Colonic mucosa (tissue), 4 donors: ENCODE data around the gene NUP62. TPM values are rescaled to one million over a fixed set of nuclear protein-coding genes. Genes with fewer than 3 reads are reported as not detected.

Experiments
- DNase-seq: peaks from one replicate; pipeline ENCODE4 v3.0.0-alpha.2; 2020
- H3K27ac ChIP-seq: fragments of 200-600 bp; one replicate; pipeline ENCODE4 v1.8.0; 2021
- H3K27me3 ChIP-seq: fragments of 200-600 bp; one replicate; pipeline ENCODE4 v1.8.0; 2021
- H3K36me3 ChIP-seq: fragments of 200-600 bp; one replicate; pipeline ENCODE4 v1.8.0; 2021
- H3K4me1 ChIP-seq: fragments of 200-600 bp; one replicate; pipeline ENCODE4 v1.8.0; 2021; ENCODE audit warnings: mild to moderate bottlenecking
- H3K4me3 ChIP-seq: fragments of 200-600 bp; one replicate; pipeline ENCODE4 v1.8.0; 2021
- H3K9ac ChIP-seq, 2 donors: one replicate each; pipeline ENCODE4 v1.7.0; 2013; ENCODE audit warnings: control low read depth in 2 of 2, low read depth in 2 of 2, low read length in 2 of 2
- H3K9me3 ChIP-seq: fragments of 200-600 bp; one replicate; pipeline ENCODE4 v1.8.0; 2021
- CTCF ChIP-seq: fragments of 200-600 bp; IDR thresholded peaks from one replicate; pipeline ENCODE4 v1.8.0; 2022; ENCODE audit warnings: antibody characterized with exemption, mild to moderate bottlenecking
- intact Hi-C: fragments of 100-400 bp; cut with DNase I; formaldehyde crosslinking; loops from one replicate; pipeline ENCODE4 v1.14.1; 2022
- total RNA-seq, 2 donors: library from RNA; stranded (reverse); fragmentation: NEBNext Ultra II Directional in 1 of 2; extraction: Animal tissue kit (Norgen Biotek cat#: 25700) in 1 of 2; gene quantifications; one replicate each; pipeline ENCODE4 v1.2.1, GENCODE V29; 2021
- donor health status: healthy.
- donor health status: DM: no; HTN: no; CAD: no.
- donor health status: DM: no; HTN: no; CAD: no.

NUP62 gene
- total RNA-seq, 2 donors from 2014 or later = 34.8 to 59.8 TPM

DNA sequence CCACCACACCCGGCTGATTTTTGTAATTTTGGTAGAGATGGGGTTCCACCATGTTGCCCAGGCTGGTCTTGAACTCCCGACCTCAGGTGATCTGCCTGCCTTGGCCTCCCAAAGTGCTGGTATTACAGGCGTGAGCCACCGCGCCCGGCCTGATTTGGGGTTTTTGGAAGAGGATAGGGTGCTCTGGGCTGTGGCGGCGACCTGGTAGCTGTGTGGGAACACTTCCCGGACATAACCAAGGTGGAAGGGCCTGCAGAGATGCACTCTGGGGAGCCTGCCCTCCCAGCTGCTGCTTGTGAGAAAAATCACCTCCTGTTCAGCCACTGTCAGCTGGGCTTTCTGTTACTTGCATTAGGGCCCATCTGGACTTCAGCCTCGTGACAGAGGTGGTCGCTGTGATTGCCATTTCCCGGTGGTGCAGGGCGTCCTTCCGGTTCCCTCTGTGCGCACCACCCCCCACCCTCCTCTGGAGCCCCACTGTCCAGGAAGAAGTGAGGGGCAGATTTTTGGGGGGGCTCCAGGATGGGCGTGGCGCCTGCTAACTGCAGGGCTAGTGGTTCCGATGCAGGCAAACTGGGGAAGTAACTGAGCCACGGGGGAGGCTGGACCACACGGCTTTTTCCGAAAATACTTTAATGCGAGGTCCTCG lies 40.1 kb downstream of the NUP62 start:
- Histone ChIP-seq H3K9ac (no peak overlapping the region), H3K27ac (no peak overlapping the region), H3K4me3 (no peak overlapping the region), H3K36me3 (peaks cover 2% of the 10 kb centered on the region), H3K4me1 (peaks cover 4% of the 10 kb centered on the region), H3K9me3 (no peaks in the 10 kb centered on the region), H3K27me3 (no peaks in the 10 kb centered on the region)
- intact Hi-C loops = no loop called here
- no peak for TF ChIP-seq CTCF
- DNase-seq = no peak

DNA sequence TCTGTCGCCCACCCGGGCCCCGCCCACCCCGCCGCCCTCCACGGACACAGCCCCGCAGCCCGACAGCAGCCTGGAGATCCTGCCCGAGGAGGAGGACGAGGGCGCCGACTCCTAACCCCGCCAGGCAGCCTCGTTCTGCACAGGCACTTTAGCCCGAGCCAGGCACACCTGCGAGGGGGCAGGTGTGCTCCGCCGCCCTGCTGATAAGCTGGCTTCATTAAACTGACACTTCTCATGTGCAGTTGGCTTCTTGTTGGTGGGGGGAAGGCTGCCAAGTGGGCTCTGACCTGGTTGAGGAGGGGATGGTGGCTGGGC lies 40.8 kb downstream of the NUP62 start:
- intact Hi-C loops = no loop called here
- Histone ChIP-seq H3K36me3 (peaks cover 6% of the 10 kb centered on the region), H3K9ac (no peak overlapping the region), H3K4me3 (no peak overlapping the region), H3K4me1 (peaks cover 4% of the 10 kb centered on the region), H3K27ac (no peak overlapping the region), H3K9me3 (no peaks in the 10 kb centered on the region), H3K27me3 (no peaks in the 10 kb centered on the region)
- DNase-seq = no peak
- no peak for TF ChIP-seq CTCF

- Histone ChIP-seq H3K27me3 (no peaks in the 10 kb centered on the region), H3K4me1 (peaks cover 4% of the 10 kb centered on the region), H3K4me3 (no peak overlapping the region), H3K27ac (no peak overlapping the region), H3K36me3 (peaks cover 10% of the 10 kb centered on the region), H3K9me3 (no peaks in the 10 kb centered on the region), H3K9ac (no peak overlapping the region)
- intact Hi-C loops = no loop called here
- no peak for DNase-seq
- no peak for TF ChIP-seq CTCF
Observed at GRCh38 chr19:49887665-49888509, 41.4 kb downstream of the NUP62 start.

GRCh38 chr19:49887037-49887664 lies 42.2 kb downstream of the NUP62 start:
- H3K4me1 ChIP-seq = peaks cover 4% of the 10 kb centered on the region
- TF ChIP-seq CTCF = no peak
- DNase-seq = no peak
- H3K4me3 ChIP-seq = no peak overlapping the region
- H3K9me3 ChIP-seq = no peaks in the 10 kb centered on the region
- no peaks in the 10 kb centered on the region for H3K27me3 ChIP-seq
- intact Hi-C loops = no loop called here
- no peak overlapping the region for H3K9ac ChIP-seq
- H3K36me3 ChIP-seq = peaks cover 18% of the 10 kb centered on the region
- H3K27ac ChIP-seq = no peak overlapping the region

GRCh38 chr19:49884760-49885159 lies 44.5 kb downstream of the NUP62 start:
- no peak overlapping the region for H3K4me3 ChIP-seq
- TF ChIP-seq CTCF = no peak
- DNase-seq = no peak
- H3K4me1 ChIP-seq = no peaks in the 10 kb centered on the region
- H3K9me3 ChIP-seq = no peaks in the 10 kb centered on the region
- H3K9ac ChIP-seq = no peak overlapping the region
- peaks cover 20% of the 10 kb centered on the region for H3K36me3 ChIP-seq
- H3K27ac ChIP-seq = no peak overlapping the region
- H3K27me3 ChIP-seq = no peaks in the 10 kb centered on the region
- intact Hi-C loops = no loop called here
